ENCODE results near the gene CUEDC1.

CUEDC1 gene

DNA sequence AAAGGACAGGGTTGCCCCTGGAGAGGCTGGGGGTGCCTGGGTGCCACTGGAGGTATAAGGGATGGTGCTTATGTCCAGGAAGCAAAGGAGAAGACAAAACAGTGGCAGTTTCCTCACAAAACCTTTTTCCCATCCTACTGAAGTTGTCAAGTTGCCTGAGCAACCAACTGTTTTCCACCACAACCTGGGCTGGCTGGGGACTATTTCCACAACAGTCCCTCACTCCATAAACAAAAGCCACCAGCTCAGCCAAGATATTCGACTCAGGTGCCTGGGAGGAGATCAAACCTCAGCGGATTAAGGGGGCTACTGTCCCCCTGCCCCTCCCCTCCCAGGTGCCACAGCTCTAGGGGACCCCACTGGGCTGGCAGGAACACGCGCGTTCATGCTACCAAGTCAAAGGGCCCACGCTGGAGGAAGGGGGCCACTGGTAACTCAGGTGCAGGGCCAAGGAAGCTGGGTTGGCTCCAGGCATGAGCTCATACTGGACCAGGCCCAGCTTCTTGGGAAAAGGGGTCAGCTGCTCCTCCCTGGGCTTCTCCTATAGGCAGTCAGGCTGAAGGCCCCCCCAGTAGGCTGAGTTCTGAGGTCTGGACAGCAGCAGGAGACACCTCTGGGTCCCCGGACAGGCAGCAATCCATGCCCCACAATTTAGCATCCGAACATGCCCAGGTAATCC, 59.7 kb downstream of the CUEDC1 start:
- no peak for DNase-seq (ENCODE audit: low read depth)

DNA sequence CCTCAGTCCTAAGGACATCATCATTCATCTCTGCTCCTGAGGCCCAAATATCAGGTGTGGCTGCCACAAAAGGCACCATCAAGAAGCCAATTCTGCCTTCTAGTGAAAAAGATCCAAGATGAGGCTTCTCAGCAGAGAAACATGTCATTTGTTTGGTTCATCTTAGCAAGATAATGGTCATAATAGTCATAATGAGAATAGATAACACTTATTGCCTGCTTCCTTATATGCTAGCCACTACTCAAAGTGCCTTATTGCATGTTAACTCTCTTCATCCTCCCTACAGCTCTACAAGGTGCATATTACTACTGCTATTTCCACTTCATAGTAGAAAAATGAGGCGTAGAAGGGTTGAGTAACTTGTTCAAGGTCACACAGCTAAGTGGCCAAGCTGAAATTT, 60.4 kb downstream of the CUEDC1 start:
- no peak for DNase-seq (ENCODE audit: low read depth)

DNA sequence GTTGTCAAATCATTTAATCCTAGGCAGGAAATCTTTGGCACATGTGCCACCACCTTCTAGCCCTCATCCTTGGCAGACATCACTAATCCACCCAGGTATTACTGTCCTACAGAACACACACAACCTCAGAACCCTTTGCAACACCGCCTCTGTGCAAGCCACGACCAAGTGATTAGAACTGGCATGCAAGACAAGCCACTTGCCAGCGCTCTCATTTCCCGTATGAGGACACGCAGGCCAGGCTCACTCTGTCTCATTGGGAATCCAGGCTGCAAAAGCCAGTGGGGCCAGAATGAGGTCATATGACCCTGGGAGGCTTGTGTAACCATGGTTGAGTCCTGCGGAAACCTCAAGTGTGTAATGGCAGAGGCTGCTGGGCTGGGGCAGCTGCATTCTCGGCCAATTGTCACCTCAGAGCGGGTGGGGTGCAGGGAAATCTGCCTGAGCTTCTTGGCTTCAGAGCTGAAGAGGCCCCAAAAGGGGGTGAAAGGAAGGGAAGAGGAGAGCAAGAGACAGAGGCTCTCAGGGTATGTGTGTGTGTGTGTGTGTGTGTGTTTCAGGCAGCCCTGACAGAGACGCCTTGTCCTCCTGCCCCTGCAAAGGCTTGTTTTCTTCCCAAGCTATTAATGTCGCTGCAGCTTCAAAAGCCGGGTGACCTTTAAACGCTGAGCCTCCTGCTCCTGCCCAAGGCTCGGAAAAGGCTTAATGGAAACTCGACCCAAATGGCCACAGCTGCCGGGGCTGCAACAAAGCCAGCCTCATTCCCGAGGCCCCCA, 62.2 kb downstream of the CUEDC1 start:
- peak; percentile 98 for DNase-seq (ENCODE audit: low read depth)

GRCh38 chr17:57892146-57892819, 62.9 kb downstream of the CUEDC1 start:
- DNase-seq (ENCODE audit: low read depth): peak; percentile 86

GRCh38 chr17:57890857-57891232, 64.4 kb downstream of the CUEDC1 start:
- no peak for DNase-seq (ENCODE audit: low read depth)

DNA sequence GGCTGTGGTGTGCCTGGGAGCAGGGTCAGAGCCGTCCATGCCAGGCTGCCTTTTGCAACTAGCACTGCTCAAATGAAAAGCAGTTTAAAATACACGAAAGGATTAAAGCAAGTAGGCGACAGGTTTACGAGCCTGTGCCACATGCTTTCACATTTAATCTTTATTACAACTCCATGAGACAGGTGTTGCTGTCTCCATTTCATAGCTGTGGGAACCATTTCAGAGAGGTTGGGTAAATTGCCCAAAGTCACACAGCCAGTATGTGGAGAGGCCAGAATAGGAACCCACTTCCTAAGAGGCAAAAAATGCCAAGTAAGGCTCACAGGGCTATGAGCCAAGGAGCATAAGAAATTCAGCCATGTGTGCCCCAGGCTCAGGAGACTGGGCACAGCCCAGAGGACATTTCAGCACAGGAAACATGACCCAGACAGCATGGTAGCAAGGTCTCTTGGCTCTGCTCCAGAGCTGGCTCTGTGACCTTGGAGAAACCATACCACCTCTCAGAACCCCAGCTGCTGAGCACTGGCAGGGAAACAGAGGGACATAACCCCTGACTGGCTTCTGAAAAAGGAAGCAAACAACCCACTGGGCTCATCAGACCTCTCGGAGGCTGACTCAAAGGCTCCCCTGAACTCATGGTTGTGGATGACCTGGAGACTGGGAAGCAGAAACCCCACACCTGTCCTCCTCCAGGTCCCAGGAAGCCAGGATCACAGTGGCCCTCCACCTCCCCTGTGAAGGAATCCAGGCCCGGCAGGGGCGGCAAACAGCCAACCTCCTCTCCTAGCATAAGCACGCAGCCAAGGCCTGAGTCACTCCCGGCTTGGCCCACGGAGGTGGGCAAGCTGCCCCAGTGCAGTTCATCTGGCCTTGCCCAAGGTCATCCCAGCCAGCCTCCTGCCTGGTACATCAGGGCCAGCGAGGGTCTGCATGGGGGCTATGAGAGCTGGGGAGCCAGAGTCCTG, 65.0 kb downstream of the CUEDC1 start:
- peak; percentile 72 for DNase-seq (ENCODE audit: low read depth)

GRCh38 chr17:57889252-57889651, 66.0 kb downstream of the CUEDC1 start:
- no peak for DNase-seq (ENCODE audit: low read depth)

DNA sequence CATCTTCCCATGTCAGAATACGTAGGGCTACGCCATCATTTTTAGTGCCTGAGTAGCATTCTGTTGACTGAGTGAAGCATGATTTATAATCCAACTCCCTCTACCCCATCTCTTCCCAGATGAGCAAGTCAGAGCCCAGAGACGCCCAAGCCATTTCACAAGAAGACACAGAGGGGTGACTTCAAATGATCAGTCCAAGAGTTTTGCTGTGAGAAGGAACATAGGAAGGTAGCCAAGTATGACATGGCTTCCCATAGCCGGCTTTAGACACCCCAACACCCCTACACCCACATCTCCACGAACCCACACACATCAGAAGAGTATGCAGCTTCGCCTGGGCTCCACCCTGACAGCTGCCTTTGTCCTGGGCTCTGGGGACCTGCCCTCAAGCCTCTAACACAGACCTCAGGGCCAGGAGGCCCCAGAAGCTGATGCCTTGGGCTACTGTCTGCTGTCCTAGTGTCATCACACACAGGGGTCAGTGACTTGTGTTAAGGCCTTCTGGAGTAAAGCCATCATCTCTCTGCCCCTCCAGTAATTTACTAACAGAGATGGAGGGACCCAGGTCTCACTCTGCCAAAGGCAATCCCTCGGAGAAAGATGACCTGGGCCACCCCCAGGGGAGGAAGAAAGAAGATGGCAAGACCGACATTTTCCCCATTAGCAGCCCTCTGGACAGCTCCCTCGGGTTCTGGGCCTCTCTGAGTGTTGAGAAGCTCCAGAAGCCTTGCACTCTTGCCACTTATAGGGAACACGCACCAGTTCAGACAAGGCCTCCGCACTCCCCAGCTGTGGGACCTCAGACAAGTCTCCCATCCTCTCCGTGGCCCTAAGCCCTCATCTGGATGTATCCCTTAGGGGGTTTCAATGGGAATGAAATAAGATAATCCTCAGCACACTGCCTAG, 66.6 kb downstream of the CUEDC1 start:
- DNase-seq (ENCODE audit: low read depth): no peak

GRCh38 chr17:57887161-57887560, 68.1 kb downstream of the CUEDC1 start:
- DNase-seq (ENCODE audit: low read depth): no peak

DNA sequence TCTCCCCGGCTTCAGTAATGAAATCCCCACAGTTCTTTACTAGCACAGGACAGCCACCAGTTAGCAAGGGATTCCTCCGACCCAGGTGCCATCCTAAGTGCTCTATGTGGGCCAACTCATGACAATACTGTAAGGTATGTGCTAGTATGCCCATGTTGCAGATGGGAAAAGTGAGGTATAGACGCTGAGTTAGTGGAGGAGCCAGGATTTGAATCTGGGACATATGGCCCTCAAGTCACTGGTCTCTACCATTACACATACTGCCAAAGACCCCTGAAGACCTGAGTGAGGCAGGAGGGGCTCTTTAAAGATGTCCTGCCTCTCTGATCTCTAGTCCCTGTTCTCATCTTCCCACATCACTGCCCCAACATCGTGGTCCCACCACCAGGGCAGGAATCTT, 69.2 kb downstream of the CUEDC1 start:
- DNase-seq (ENCODE audit: low read depth): no peak

- no peak for DNase-seq (ENCODE audit: low read depth)
Measured at GRCh38 chr17:57885148-57885915, 69.9 kb downstream of the CUEDC1 start.

DNA sequence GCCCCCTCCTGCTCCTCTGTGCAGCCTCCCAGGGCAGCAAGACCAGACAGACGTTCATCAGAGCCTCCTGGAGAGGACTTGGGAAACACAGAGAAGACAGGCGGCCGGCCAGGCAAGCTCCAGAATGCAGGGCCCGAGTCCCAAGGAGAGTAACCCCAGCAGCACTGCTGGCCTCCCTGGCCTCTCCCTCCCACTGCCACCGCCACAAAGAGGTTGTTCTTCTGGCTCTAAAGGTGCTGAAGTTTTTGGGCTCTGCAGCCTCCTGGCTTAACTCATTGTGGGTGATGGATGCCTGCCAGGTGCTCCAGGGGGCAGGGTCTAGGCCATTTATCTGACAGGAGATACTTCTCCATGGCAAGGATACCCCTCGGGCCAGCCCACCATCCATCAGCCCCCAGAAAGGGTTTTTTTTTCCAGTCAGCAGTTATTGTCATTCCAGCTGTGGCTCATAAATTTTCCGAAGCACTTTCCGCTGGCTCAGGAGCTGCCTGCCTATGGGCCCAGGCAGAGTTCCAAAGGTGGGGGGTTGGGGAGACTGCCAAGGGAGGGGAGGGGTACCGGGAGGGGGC, 73.3 kb downstream of the CUEDC1 start:
- no peak for DNase-seq (ENCODE audit: low read depth)

DNA sequence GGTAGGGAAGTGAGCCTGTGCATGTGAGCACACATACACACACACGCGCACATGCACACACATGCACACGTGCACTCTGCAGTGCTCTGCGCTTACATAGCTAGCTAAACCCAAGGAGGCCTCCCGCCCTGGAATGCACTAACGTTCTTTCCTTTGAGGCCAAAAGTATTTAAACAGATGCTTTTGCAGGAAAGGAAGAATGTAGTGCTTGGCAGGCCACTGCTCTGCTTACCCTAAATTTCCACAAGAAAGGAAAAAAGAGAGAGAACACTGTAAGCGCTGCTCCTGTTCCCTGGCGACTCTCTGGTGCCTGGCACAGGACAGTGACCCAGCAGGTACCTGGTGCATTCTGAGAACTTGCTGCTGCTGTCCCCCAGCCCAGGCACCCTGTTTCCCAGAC, 74.1 kb downstream of the CUEDC1 start:
- peak; percentile 80 for DNase-seq (ENCODE audit: low read depth)

DNA sequence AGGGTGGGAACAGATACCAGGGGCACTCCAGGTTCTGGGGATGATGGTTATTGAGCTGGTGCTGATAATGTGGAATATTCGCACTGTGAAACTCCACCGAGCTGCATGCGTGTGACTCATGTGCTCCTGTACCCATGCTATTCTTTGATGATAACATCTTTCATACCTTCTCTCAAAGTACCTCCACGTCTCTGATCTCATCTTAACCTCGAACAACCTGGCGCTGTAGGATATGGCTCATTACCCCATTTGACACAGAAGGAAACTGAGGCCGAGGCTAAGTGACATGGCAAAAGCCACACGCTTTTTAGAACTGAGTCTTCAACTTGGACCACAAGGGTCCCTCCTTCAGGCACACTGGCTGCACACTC, 75.1 kb downstream of the CUEDC1 start:
- no peak for DNase-seq (ENCODE audit: low read depth)

DNA sequence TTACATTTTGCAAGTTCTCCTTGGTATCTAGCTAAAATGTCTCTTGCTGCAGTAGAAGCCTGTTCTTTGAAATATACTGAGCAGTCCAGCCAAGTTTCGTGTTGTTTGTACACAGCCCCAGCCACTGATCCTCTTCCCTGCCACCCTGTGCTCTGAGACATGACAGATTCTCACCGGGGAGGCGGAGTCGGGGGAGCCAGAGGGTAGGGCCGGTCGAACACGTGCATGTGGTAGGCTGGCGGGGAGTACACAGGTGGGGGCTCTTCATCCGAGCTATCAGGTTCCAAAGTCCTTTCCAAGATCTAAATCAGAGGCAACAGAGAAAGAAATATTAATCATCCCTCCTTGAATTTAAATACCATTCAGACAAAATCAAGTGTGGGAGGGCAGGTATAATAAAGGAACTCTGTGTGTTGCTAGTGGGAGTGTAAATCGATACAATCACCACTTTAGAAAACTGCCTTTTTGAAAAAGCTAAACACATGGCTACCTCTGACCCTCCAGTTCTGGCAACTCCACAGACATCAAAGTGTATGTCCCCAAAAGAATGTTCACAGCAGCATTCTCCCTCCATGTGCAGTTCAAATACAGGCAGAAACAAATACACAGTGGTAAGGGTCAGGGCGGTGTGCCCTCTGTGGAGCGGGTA, 75.7 kb downstream of the CUEDC1 start:
- no peak for DNase-seq (ENCODE audit: low read depth)

- DNase-seq (ENCODE audit: low read depth): no peak
Measured at GRCh38 chr17:57877803-57878377, 77.3 kb downstream of the CUEDC1 start.

DNA sequence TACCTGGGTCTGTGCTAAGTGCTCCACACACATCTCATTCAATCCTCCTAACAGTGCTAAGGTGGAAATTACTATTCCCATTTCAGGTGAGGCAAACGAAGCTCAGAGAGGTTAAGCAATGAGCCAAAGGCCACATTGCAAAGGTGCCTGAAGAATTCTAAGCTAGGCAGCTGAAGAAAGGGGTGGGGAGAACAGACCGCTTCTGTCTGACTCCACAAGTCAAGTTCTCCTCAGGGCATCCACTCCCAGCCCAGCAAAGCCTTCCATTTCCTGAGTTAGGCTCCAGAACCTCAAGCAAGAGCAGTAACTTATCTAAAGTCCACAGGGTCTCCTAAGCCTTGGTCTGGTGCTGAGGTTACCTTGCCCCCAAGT, 78.4 kb downstream of the CUEDC1 start:
- no peak for DNase-seq (ENCODE audit: low read depth)

GRCh38 chr17:57876023-57876865, 79.0 kb downstream of the CUEDC1 start:
- DNase-seq (ENCODE audit: low read depth): no peak
